D721Med (cell line): ENCODE results near the gene SHC1.

Experiments
- DNase-seq: peaks from one replicate; pipeline ENCODE4 v3.0.0; 2011; ENCODE audit warnings: low spot score; ENCODE audit not compliant: insufficient read length
- FAIRE-seq: peaks from 2 replicates; lab custom pipeline; 2011; peaks lifted over from hg19 to GRCh38; lab: Jason Lieb, UNC
- CTCF ChIP-seq: IDR thresholded peaks from 2 replicates; pipeline ENCODE4 v1.5.1; 2012; ENCODE audit warnings: mild to moderate bottlenecking, control low read depth; ENCODE audit not compliant: insufficient read depth; ENCODE audit errors: missing control alignments

The SHC1 gene

DNA sequence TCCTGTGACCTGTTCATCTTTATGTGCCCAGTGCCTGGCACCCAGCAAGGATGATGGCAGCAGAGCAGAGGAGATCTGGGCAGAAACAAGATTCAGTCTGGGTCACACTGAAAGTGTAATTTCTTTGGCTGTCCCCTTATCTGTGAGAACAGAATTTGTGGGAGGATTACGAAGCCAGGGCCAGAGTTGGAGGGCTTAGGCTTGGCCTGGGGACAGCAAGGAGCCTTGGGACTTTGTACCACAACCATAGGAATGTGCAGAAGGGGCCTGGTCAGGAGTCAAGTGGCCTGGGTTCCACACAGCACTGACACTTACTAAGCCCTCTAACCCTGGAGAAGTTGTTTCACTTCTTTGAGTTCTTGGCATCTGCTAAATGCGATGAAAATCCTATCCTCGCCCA, 46.9 kb downstream of the SHC1 start:
- DNase-seq = no peak
- FAIRE-seq = no peak

DNA sequence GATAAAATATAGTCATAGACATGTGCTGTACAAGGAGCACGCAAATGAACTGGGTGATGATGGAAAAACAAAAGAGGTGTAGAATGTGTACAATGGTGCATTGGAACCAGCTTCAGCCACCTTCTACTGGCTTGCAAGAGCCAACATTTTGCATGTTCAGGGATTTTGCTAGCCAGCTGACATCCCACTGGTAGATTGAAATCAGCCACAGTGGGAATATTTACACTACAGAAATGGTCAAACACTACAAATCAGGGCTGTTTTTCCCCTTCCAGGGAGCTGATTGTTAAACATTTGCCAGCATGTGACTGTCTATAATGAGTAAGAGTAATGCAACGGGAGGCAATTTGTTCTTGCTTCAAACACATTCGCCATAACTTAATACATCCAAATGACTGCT, 57.3 kb downstream of the SHC1 start:
- TF ChIP-seq CTCF = no peak
- no peak for FAIRE-seq
- no peak for DNase-seq

More for the DNA sequence above, 46.9 kb downstream of the SHC1 start:
- TF ChIP-seq CTCF = no peak

GRCh38 chr1:154912755-154913154, 57.8 kb downstream of the SHC1 start:
- no peak for TF ChIP-seq CTCF
- no peak for DNase-seq
- FAIRE-seq = no peak
